Upper lobe of right lung (tissue), 1 donor: ENCODE results near the gene CXCR6. TPM values are rescaled to one million over a fixed set of nuclear protein-coding genes. Genes with fewer than 3 reads are reported as not detected.

ENCODE experiments used
- ATAC-seq: fragments of 200-7000 bp; cut with Tn5 transposase; one replicate; pipeline ENCODE4 v1.9.1; 2020; ENCODE audit warnings: mild to moderate bottlenecking, moderate library complexity
- DNase-seq: peaks from one replicate; pipeline ENCODE4 v3.0.0-alpha.2; 2020
- H3K27ac ChIP-seq: fragments of 200-600 bp; one replicate; pipeline ENCODE4 v1.8.0; 2022
- H3K27me3 ChIP-seq: fragments of 200-600 bp; one replicate; pipeline ENCODE4 v1.8.0; 2022; ENCODE audit warnings: mild to moderate bottlenecking
- H3K36me3 ChIP-seq: fragments of 200-600 bp; one replicate; pipeline ENCODE4 v1.8.0; 2022
- H3K4me1 ChIP-seq: fragments of 200-600 bp; one replicate; pipeline ENCODE4 v1.8.0; 2022
- H3K4me3 ChIP-seq: fragments of 200-600 bp; one replicate; pipeline ENCODE4 v1.8.0; 2022; ENCODE audit warnings: mild to moderate bottlenecking
- H3K9me3 ChIP-seq: fragments of 200-600 bp; one replicate; pipeline ENCODE4 v1.8.0; 2022
- intact Hi-C: fragments of 100-400 bp; cut with DNase I; formaldehyde crosslinking; loops from one replicate; pipeline ENCODE4 v1.11.0; 2022
- total RNA-seq: library from RNA; stranded (reverse); fragmentation: NEBNext Ultra II Directional; extraction: Animal tissue kit (Norgen Biotek cat#: 25700); gene quantifications from one replicate; pipeline ENCODE4 v1.2.1, GENCODE V29; 2021
- TF ChIP-seq, protein P1 (sequence below): fragments of 200-600 bp; IDR thresholded peaks from one replicate; pipeline ENCODE4 v1.8.0; 2022; ENCODE audit warnings: antibody characterized with exemption
- donor health status: DM: no; HTN: yes; CAD: no; lungs with severe emphysema.

CXCR6 gene
- total RNA-seq, 1 donor from 2014 or later = 4.7 TPM

DNA sequence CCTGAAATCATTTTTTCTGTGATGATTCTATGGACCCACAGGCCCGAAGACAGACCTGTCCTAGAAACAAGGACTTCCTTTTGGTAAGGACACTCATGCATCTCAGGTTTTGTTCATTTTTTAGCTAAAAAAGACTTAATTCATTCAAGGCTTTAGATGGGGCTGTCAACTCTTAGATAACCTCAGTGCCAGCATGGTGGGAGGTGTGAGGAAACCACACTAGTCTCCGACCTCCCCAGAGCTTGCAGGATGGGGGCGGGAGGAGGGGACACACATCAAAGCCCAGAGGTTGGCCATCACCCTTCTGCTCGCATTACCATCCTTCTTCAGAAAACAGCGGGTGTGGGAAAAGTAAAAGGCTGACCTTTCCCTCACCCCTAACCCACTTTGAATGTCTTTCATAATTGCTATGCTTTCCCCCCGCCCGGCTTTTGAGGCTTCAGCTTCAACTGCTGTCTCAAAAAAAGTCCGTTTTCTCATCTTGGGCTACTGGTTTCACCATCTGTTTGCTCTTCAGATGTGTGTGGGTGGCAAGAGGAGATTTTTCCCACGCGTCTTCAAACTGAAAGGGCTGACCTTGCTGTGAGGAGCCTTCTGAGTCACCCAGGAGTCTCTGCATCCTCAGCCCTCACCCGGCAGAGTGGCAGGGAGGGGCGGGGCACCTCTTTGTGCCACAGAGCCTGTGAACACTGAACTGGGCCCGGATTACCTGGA lies 27.6 kb upstream of the CXCR6 start:
- Histone ChIP-seq H3K36me3 (peaks cover 25% of the 10 kb centered on the region), H3K27me3 (no peaks in the 10 kb centered on the region), H3K9me3 (no peaks in the 10 kb centered on the region), H3K4me3 (no peak overlapping the region), H3K4me1 (peaks cover 7% of the 10 kb centered on the region), H3K27ac (no peak overlapping the region)
- intact Hi-C loops = no loop called here
- ATAC-seq (peak; percentile 74), DNase-seq (peak; percentile 74)
- TF ChIP-seq, protein P1, sequence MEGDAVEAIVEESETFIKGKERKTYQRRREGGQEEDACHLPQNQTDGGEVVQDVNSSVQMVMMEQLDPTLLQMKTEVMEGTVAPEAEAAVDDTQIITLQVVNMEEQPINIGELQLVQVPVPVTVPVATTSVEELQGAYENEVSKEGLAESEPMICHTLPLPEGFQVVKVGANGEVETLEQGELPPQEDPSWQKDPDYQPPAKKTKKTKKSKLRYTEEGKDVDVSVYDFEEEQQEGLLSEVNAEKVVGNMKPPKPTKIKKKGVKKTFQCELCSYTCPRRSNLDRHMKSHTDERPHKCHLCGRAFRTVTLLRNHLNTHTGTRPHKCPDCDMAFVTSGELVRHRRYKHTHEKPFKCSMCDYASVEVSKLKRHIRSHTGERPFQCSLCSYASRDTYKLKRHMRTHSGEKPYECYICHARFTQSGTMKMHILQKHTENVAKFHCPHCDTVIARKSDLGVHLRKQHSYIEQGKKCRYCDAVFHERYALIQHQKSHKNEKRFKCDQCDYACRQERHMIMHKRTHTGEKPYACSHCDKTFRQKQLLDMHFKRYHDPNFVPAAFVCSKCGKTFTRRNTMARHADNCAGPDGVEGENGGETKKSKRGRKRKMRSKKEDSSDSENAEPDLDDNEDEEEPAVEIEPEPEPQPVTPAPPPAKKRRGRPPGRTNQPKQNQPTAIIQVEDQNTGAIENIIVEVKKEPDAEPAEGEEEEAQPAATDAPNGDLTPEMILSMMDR = no peak

DNA sequence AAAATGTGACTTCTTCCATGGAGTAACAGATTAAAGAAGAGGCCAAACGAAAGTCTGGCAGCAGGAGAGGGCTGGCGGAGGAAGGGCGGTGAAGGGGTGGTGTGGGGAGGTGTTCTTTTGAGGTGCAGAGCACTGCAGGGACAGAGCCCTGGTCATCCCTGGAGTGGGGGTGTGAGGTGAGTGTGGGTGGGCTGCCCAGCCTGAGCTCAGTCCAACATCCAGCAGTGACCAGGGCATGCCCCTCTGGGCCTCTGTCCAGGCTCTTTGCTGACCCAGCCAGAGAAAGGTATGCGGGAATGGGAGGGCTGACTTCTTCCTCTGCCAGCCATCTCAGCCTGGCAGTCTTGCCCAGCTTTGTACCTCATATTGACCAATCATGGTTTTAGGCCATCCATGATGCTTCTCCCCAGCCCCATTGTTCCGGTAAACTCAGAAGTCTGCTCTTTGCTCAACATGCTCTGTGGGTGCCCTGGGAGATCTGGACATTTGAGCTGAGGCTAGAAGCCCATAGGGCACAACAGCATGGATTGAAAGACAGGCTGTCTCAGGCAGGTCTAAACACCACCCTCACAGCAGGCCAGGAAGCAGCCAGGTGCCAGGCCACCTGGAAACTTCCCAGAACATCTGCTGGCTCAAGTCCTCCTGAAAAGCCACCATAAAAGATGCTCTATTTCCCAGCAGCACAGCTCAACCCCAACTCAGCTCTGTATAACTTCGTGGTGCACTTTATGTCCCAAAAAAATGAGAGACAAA lies 25.9 kb upstream of the CXCR6 start:
- H3K4me3 ChIP-seq = no peak overlapping the region
- peaks cover 41% of the 10 kb centered on the region for H3K36me3 ChIP-seq
- H3K27me3 ChIP-seq = no peaks in the 10 kb centered on the region
- peak; percentile 10 for DNase-seq
- TF ChIP-seq, protein P1 = no peak
- intact Hi-C loops = no loop called here
- H3K9me3 ChIP-seq = no peaks in the 10 kb centered on the region
- H3K4me1 ChIP-seq = peaks cover 7% of the 10 kb centered on the region
- H3K27ac ChIP-seq = no peak overlapping the region
- ATAC-seq = no peak

DNA sequence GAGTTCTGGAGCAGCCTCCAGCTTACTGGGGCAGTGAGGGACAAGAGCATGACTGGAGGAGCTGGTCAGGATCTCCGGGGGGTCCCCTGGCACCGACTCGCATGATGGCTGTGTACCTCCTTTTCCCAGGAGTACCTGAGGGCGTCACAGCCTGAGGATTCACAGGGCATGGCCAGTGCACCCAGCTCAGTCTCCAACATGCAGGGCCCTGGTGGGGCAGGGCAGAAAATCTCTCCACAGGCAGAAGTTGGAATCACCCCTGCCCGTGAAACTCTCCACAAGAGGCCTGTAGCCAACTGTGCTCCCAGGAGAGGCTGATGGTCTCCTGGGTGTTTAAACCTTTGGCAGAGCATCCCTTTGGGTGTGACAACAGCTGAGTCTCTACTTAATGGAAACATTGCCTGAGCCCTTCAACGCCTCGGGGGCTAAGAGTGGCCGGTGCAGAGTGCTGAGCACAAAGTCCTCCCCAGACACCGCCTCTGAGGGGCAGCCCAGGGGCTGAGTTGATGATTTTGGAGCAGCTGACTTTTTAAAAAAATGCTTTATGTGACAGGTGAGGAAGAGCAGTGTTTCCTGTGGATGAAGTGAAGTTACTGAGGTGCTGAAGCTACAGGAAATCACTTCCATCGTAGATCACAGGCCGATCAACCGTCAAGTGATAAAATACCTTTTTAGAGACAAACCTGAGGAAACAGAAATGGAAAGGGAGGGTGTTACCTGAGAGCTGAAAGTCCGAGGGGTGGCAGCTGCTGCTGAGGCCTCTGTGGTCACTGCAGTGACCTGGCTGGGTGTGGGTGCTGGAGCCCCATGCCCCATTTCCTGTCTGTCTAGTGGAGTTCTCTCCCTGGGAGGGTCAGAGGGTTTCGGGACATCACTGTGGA lies 21.9 kb upstream of the CXCR6 start:
- DNase-seq (no peak), ATAC-seq (no peak)
- no peaks in the 10 kb centered on the region for H3K9me3 ChIP-seq
- H3K4me1 ChIP-seq = no peaks in the 10 kb centered on the region
- H3K36me3 ChIP-seq = peaks cover 69% of the 10 kb centered on the region
- H3K27ac ChIP-seq = no peak overlapping the region
- intact Hi-C loops = no loop called here
- TF ChIP-seq, protein P1 = no peak
- H3K27me3 ChIP-seq = no peaks in the 10 kb centered on the region
- no peak overlapping the region for H3K4me3 ChIP-seq

DNA sequence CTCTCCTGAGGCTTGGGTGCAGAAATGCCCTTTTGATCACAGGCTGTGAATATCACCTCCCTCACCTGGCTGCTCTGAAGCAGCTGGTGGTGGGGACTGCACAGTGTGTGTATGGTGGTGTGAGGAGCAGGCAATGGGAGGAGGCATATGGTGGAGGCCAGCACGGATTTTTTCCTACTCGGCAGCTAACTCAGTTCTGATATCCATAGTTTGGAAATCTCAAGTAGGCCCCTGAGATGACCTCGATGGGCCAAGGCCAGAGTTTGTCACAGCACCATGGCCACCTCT lies 21.3 kb upstream of the CXCR6 start:
- intact Hi-C loops = no loop called here
- H3K27ac ChIP-seq = no peak overlapping the region
- H3K9me3 ChIP-seq = no peaks in the 10 kb centered on the region
- ATAC-seq = no peak
- H3K4me1 ChIP-seq = no peaks in the 10 kb centered on the region
- no peak for DNase-seq
- H3K4me3 ChIP-seq = no peak overlapping the region
- TF ChIP-seq, protein P1 = no peak
- H3K27me3 ChIP-seq = no peaks in the 10 kb centered on the region
- peaks cover 75% of the 10 kb centered on the region for H3K36me3 ChIP-seq

DNA sequence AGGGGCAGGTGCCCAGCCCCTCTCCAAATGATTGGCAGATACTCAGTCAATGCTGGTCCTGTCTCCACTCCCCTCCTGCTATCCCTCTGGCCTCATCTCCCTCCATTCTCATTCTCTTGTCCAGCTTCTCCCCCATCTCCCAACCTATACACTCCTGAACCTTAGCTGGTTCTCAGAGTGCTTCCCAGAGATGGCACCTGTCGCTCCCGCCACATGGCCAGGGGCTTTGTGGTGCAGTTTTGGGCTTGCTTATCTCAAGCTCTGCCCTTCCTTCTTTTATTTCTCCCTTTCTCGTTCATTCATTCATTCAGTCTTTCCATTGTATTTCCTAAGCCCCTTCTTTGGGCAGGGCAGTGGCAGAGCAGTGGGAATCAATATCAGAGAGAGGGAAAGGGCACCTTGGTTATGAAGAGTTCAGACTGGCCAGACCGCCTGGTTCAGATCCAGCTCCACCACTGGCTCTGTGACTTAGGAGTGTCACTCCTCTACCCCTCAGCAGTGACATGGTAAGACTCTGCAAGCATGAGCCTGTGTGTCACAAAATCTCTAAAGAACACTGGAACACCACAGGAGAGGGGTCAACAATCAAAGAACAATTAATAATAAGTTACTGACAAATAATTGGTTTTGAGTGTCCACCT lies 20.2 kb upstream of the CXCR6 start:
- H3K4me3 ChIP-seq = no peak overlapping the region
- no peaks in the 10 kb centered on the region for H3K4me1 ChIP-seq
- no peak for DNase-seq
- no peaks in the 10 kb centered on the region for H3K27me3 ChIP-seq
- no peak overlapping the region for H3K27ac ChIP-seq
- peaks cover 83% of the 10 kb centered on the region for H3K36me3 ChIP-seq
- TF ChIP-seq, protein P1 = no peak
- ATAC-seq = peak; percentile 5
- H3K9me3 ChIP-seq = no peaks in the 10 kb centered on the region
- intact Hi-C loops = no loop called here
